T-helper 2 cell treated with Interferon-gamma antibody and Interleukin-4, amounts not matched to agents 5 μg/mL and 100 μg/mL, for 36 hours (primary cell): ENCODE measurements around the gene CRYBB2.
"Not testable (repeated sequence)": the region's sequence is repeated elsewhere in the genome, so short reads cannot be mapped to it uniquely, and the experiment has no call there.

Source experiments
- DNase-seq: peaks from one replicate; pipeline ENCODE4 v3.0.0; 2021; ENCODE audit warnings: low spot score
- H3K27ac Mint-ChIP-seq: one replicate; pipeline ENCODE4 v1.8.0; 2021; ENCODE audit warnings: mild to moderate bottlenecking, mixed read lengths
- H3K27me3 Mint-ChIP-seq: one replicate; pipeline ENCODE4 v1.8.0; 2021; ENCODE audit warnings: low read depth, mixed read lengths
- H3K36me3 Mint-ChIP-seq: one replicate; pipeline ENCODE4 v1.8.0; 2021; ENCODE audit warnings: low read depth, mixed read lengths
- H3K4me1 Mint-ChIP-seq: one replicate; pipeline ENCODE4 v1.8.0; 2021; ENCODE audit warnings: low read depth, mixed read lengths
- H3K4me3 Mint-ChIP-seq: one replicate; pipeline ENCODE4 v1.8.0; 2022; ENCODE audit warnings: mild to moderate bottlenecking, moderate library complexity, mixed read lengths
- H3K9me3 Mint-ChIP-seq: one replicate; pipeline ENCODE4 v1.8.0; 2021; ENCODE audit warnings: mixed read lengths

CRYBB2 gene

GRCh38 chr22:25233706-25234105 lies 14.3 kb downstream of the CRYBB2 start:
- H3K27ac Mint-ChIP-seq, H3K36me3 Mint-ChIP-seq, H3K4me1 Mint-ChIP-seq, DNase-seq, H3K9me3 Mint-ChIP-seq, H3K4me3 Mint-ChIP-seq: not testable (repeated sequence)
- H3K27me3 Mint-ChIP-seq, result peaks cover 12% of the 10 kb centered on the region

- peaks cover 16% of the 10 kb centered on the region for H3K27me3 Mint-ChIP-seq
- no peak overlapping the region for H3K27ac Mint-ChIP-seq
- no peaks in the 10 kb centered on the region for H3K9me3 Mint-ChIP-seq
- no peaks in the 10 kb centered on the region for H3K36me3 Mint-ChIP-seq
- peak overlapping the region; percentile 45 for H3K4me3 Mint-ChIP-seq
- DNase-seq, result peak; percentile 69
- H3K4me1 Mint-ChIP-seq, result peaks cover 3% of the 10 kb centered on the region
These were observed 16.3 kb downstream of the CRYBB2 start for GRCh38 chr22:25235547-25236290.

- no peaks in the 10 kb centered on the region for H3K9me3 Mint-ChIP-seq
- no peak overlapping the region for H3K27ac Mint-ChIP-seq
- no peaks in the 10 kb centered on the region for H3K36me3 Mint-ChIP-seq
- H3K4me3 Mint-ChIP-seq, result no peak overlapping the region
- H3K27me3 Mint-ChIP-seq, result peaks cover 18% of the 10 kb centered on the region
- peaks cover 3% of the 10 kb centered on the region for H3K4me1 Mint-ChIP-seq
- DNase-seq, result no peak
These were observed 17.0 kb downstream of the CRYBB2 start for GRCh38 chr22:25236417-25236816.

- Mint-ChIP-seq H3K36me3 (no peaks in the 10 kb centered on the region), H3K27ac (no peak overlapping the region), H3K27me3 (peaks cover 18% of the 10 kb centered on the region), H3K4me3 (no peak overlapping the region), H3K9me3 (no peaks in the 10 kb centered on the region), H3K4me1 (peaks cover 3% of the 10 kb centered on the region)
- DNase-seq, result no peak
These were observed 18.1 kb downstream of the CRYBB2 start for GRCh38 chr22:25237503-25237902.

- H3K4me3 Mint-ChIP-seq, result not testable (repeated sequence)
These were observed 18.6 kb downstream of the CRYBB2 start for GRCh38 chr22:25238058-25238457.

GRCh38 chr22:25255169-25255568 lies 35.7 kb downstream of the CRYBB2 start:
- not testable (repeated sequence) for DNase-seq, H3K27ac Mint-ChIP-seq, H3K36me3 Mint-ChIP-seq, H3K4me1 Mint-ChIP-seq, H3K9me3 Mint-ChIP-seq, H3K4me3 Mint-ChIP-seq, H3K27me3 Mint-ChIP-seq

More at GRCh38 chr22:25238058-25238457, 18.6 kb downstream of the CRYBB2 start:
- H3K36me3 Mint-ChIP-seq, DNase-seq, H3K27ac Mint-ChIP-seq, H3K9me3 Mint-ChIP-seq, H3K4me1 Mint-ChIP-seq: not testable (repeated sequence)
- peaks cover 18% of the 10 kb centered on the region for H3K27me3 Mint-ChIP-seq

GRCh38 chr22:25267567-25267966 lies 48.1 kb downstream of the CRYBB2 start:
- not testable (repeated sequence) for H3K27ac Mint-ChIP-seq, H3K36me3 Mint-ChIP-seq, H3K27me3 Mint-ChIP-seq, H3K4me1 Mint-ChIP-seq, DNase-seq, H3K4me3 Mint-ChIP-seq
- H3K9me3 Mint-ChIP-seq, result peaks cover 17% of the 10 kb centered on the region

GRCh38 chr22:25268902-25269301 lies 49.5 kb downstream of the CRYBB2 start:
- H3K4me3 Mint-ChIP-seq, H3K27me3 Mint-ChIP-seq, H3K27ac Mint-ChIP-seq, DNase-seq, H3K36me3 Mint-ChIP-seq, H3K4me1 Mint-ChIP-seq: not testable (repeated sequence)
- peaks cover 17% of the 10 kb centered on the region for H3K9me3 Mint-ChIP-seq

- DNase-seq, H3K27ac Mint-ChIP-seq, H3K27me3 Mint-ChIP-seq: not testable (repeated sequence)
These were observed 50.6 kb downstream of the CRYBB2 start for GRCh38 chr22:25270061-25270460.

GRCh38 chr22:25273231-25273630 lies 53.8 kb downstream of the CRYBB2 start:
- not testable (repeated sequence) for H3K27me3 Mint-ChIP-seq, H3K4me1 Mint-ChIP-seq, H3K36me3 Mint-ChIP-seq, H3K4me3 Mint-ChIP-seq, DNase-seq, H3K27ac Mint-ChIP-seq, H3K9me3 Mint-ChIP-seq

More at GRCh38 chr22:25270061-25270460, 50.6 kb downstream of the CRYBB2 start:
- H3K4me1 Mint-ChIP-seq, H3K36me3 Mint-ChIP-seq, H3K4me3 Mint-ChIP-seq: not testable (repeated sequence)
- H3K9me3 Mint-ChIP-seq, result peaks cover 17% of the 10 kb centered on the region

GRCh38 chr22:25273928-25274327 lies 54.5 kb downstream of the CRYBB2 start:
- H3K27ac Mint-ChIP-seq, H3K27me3 Mint-ChIP-seq, H3K36me3 Mint-ChIP-seq, H3K4me3 Mint-ChIP-seq, H3K9me3 Mint-ChIP-seq, DNase-seq, H3K4me1 Mint-ChIP-seq: not testable (repeated sequence)

GRCh38 chr22:25280118-25280517 lies 60.7 kb downstream of the CRYBB2 start:
- H3K9me3 Mint-ChIP-seq, H3K4me1 Mint-ChIP-seq, H3K36me3 Mint-ChIP-seq, H3K4me3 Mint-ChIP-seq, H3K27ac Mint-ChIP-seq, DNase-seq: not testable (repeated sequence)
- H3K27me3 Mint-ChIP-seq, result peaks cover 56% of the 10 kb centered on the region
